GM23338 (cell line): ENCODE results near the gene CCDC30.
"Not testable (repeated sequence)": the region's sequence is repeated elsewhere in the genome, so short reads cannot be mapped to it uniquely, and the experiment has no call there.

Source experiments
- CREB1 ChIP-seq: fragments of 250-450 bp; sonication (Bioruptor Pico); IDR thresholded peaks from 2 replicates; pipeline ENCODE4 v1.5.0; 2020; ENCODE audit warnings: low read depth, mild to moderate bottlenecking, moderate library complexity
- ETS1 ChIP-seq: IDR thresholded peaks from 2 replicates; pipeline ENCODE4 v1.6.1; 2016; ENCODE audit warnings: antibody characterized with exemption
- EZH2 ChIP-seq: fragments of 200-600 bp; sonication (generic); IDR thresholded peaks from one replicate; pipeline ENCODE4 v1.8.0; 2017; ENCODE audit warnings: antibody characterized with exemption, mild to moderate bottlenecking, low read depth; ENCODE audit not compliant: unreplicated experiment
- EZH2phosphoT487 ChIP-seq: fragments of 200-600 bp; sonication (generic); IDR thresholded peaks from one replicate; pipeline ENCODE4 v1.8.1; 2018; ENCODE audit warnings: antibody characterized with exemption; ENCODE audit not compliant: unreplicated experiment
- JUNB ChIP-seq: IDR thresholded peaks from one replicate; pipeline ENCODE4 v1.6.1; 2016; ENCODE audit warnings: antibody characterized with exemption; ENCODE audit not compliant: unreplicated experiment
- POLR2AphosphoS5 ChIP-seq: IDR thresholded peaks from 2 replicates; pipeline ENCODE4 v1.6.1; 2016; ENCODE audit warnings: antibody characterized with exemption, low read depth
- REST ChIP-seq: IDR thresholded peaks from one replicate; pipeline ENCODE4 v1.6.1; 2018; ENCODE audit warnings: antibody characterized with exemption; ENCODE audit not compliant: unreplicated experiment
- STAT1 ChIP-seq: IDR thresholded peaks from one replicate; pipeline ENCODE4 v1.6.1; 2016; ENCODE audit warnings: antibody characterized with exemption; ENCODE audit not compliant: unreplicated experiment
- ZNF331 ChIP-seq: fragments of 250-450 bp; sonication (Bioruptor Pico); IDR thresholded peaks from 2 replicates; pipeline ENCODE4 v1.5.0; 2020; ENCODE audit warnings: low read depth, mild to moderate bottlenecking, moderate library complexity
- TF ChIP-seq, protein P1 (sequence below), 2 experiments: fragments of 200-600 bp in 1 of 2; sonication (generic) in 1 of 2; conservative IDR thresholded peaks; 2 replicates each; pipeline versions ENCODE4 v1.5.1 to v1.6.1; 2016 to 2017; ENCODE audit warnings: antibody characterized with exemption in 2 of 2, low read depth in 2 of 2, mild to moderate bottlenecking in 2 of 2, moderate library complexity in 1 of 2

GRCh38 chr1:42621180-42621579 lies 158.1 kb downstream of the CCDC30 start:
- TF ChIP-seq, protein P1, sequence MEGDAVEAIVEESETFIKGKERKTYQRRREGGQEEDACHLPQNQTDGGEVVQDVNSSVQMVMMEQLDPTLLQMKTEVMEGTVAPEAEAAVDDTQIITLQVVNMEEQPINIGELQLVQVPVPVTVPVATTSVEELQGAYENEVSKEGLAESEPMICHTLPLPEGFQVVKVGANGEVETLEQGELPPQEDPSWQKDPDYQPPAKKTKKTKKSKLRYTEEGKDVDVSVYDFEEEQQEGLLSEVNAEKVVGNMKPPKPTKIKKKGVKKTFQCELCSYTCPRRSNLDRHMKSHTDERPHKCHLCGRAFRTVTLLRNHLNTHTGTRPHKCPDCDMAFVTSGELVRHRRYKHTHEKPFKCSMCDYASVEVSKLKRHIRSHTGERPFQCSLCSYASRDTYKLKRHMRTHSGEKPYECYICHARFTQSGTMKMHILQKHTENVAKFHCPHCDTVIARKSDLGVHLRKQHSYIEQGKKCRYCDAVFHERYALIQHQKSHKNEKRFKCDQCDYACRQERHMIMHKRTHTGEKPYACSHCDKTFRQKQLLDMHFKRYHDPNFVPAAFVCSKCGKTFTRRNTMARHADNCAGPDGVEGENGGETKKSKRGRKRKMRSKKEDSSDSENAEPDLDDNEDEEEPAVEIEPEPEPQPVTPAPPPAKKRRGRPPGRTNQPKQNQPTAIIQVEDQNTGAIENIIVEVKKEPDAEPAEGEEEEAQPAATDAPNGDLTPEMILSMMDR (conservative IDR thresholded peaks at IDR 0.05; ENCODE audit: low read depth in 2 of 2), result not testable (repeated sequence)
- not testable (repeated sequence) for TF ChIP-seq REST; EZH2; JUNB; EZH2phosphoT487; ZNF331 (CRISPR knock-in tag); ETS1; POLR2AphosphoS5; CREB1 (CRISPR knock-in tag); STAT1
